Effector memory CD4-positive, alpha-beta T cell (primary cell): ENCODE measurements around the gene ERI2.
"Not testable (repeated sequence)": the region's sequence is repeated elsewhere in the genome, so short reads cannot be mapped to it uniquely, and the experiment has no call there.

Source experiments
- DNase-seq, 3 donors: peaks; one replicate each; pipeline ENCODE4 v3.0.0-alpha.2; 2020
- H3K27ac ChIP-seq: 2 replicates; pipeline ENCODE4 v1.7.0; 2013; ENCODE audit warnings: mild to moderate bottlenecking, low read length, moderate library complexity; ENCODE audit not compliant: insufficient read depth, poor library complexity, severe bottlenecking
- H3K27me3 ChIP-seq: replicated peaks from 2 replicates; pipeline ENCODE4 v1.7.0; 2013; ENCODE audit warnings: mild to moderate bottlenecking, low read length; ENCODE audit not compliant: insufficient read depth, control insufficient read depth, poor library complexity, severe bottlenecking
- H3K36me3 ChIP-seq: 2 replicates; pipeline ENCODE4 v1.7.0; 2013; ENCODE audit warnings: mild to moderate bottlenecking, low read length, moderate library complexity; ENCODE audit not compliant: control insufficient read depth, insufficient read depth
- H3K4me1 ChIP-seq: 2 replicates; pipeline ENCODE4 v1.7.0; 2013; ENCODE audit warnings: low read length, mild to moderate bottlenecking; ENCODE audit not compliant: control insufficient read depth, insufficient read depth, poor library complexity, severe bottlenecking
- H3K4me3 ChIP-seq: 2 replicates; pipeline ENCODE4 v1.7.0; 2013; ENCODE audit warnings: low read length, low read depth, mild to moderate bottlenecking; ENCODE audit not compliant: insufficient read depth, poor library complexity, severe bottlenecking
- H3K9me3 ChIP-seq: 2 replicates; pipeline ENCODE4 v1.7.0; 2013; ENCODE audit warnings: mild to moderate bottlenecking, low read length, moderate library complexity; ENCODE audit not compliant: control insufficient read depth

ERI2 gene

DNA sequence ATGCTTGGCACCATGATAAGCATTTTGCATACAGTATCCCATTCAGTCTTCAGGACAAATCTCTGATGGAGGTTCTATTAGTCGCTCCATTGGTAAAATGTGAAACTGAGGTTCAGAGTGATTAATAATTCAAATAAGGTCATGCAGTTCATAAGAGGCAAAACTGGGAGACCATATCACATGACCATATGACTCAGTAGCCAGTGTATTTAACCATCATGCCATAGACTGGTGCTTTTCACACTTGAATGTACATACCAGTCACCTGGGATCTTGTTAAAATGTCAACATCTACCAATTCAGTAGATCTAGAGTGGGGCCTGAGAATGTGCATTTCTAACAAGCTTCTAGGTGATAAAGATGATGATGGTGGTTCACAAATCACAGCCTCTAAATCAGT, 38.2 kb downstream of the ERI2 start:
- no peak overlapping the region for H3K4me3 ChIP-seq
- no peaks in the 10 kb centered on the region for H3K27me3 ChIP-seq
- no peaks in the 10 kb centered on the region for H3K9me3 ChIP-seq
- H3K4me1 ChIP-seq: no peaks in the 10 kb centered on the region
- H3K36me3 ChIP-seq: no peaks in the 10 kb centered on the region
- no peak for DNase-seq
- no peak overlapping the region for H3K27ac ChIP-seq

DNA sequence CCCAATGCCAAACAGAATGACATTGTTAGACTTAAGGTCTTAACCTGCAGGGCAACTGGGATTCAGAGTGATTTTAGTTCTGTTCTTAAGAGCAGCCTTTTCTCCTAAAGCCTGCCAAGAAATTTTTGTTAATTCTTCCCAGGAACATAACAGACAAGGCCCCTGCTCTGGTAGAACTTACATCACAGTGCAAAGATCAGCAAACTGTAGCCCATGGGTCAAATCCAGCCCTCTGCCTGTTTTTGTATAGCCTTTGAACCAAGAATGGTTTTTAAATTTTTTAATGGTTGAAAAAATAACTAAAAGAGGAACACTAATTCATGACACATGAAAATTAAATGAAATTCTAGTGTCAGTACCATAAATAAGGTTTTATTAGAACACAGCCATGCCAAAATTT, 38.7 kb downstream of the ERI2 start:
- H3K36me3 ChIP-seq: no peaks in the 10 kb centered on the region
- H3K27me3 ChIP-seq: no peaks in the 10 kb centered on the region
- no peak overlapping the region for H3K4me3 ChIP-seq
- H3K27ac ChIP-seq: no peak overlapping the region
- no peaks in the 10 kb centered on the region for H3K4me1 ChIP-seq
- DNase-seq: no peak
- H3K9me3 ChIP-seq: no peaks in the 10 kb centered on the region

DNA sequence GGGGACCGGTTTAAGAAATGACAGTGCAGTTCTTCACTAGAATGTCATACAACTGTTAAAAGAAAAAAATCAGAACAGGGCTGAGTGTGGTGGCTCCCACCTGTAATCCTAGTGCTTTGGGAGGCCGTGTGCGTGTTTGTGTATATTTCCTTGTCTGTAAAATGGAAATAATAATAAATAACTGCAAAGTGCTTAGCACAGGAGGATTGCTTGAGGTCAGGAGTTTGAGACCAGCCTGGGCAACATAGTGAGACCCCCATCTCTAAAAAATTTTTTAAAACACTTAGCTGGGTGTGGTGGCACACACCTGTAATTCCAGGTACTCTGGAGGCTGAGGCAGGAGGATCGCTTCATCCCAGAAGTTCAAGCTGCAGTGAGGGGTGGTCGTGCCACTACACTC, 40.0 kb downstream of the ERI2 start:
- no peak for DNase-seq
- H3K27ac ChIP-seq: no peak overlapping the region
- no peaks in the 10 kb centered on the region for H3K27me3 ChIP-seq
- no peak overlapping the region for H3K4me3 ChIP-seq
- H3K4me1 ChIP-seq: no peaks in the 10 kb centered on the region
- no peaks in the 10 kb centered on the region for H3K36me3 ChIP-seq
- no peaks in the 10 kb centered on the region for H3K9me3 ChIP-seq

DNA sequence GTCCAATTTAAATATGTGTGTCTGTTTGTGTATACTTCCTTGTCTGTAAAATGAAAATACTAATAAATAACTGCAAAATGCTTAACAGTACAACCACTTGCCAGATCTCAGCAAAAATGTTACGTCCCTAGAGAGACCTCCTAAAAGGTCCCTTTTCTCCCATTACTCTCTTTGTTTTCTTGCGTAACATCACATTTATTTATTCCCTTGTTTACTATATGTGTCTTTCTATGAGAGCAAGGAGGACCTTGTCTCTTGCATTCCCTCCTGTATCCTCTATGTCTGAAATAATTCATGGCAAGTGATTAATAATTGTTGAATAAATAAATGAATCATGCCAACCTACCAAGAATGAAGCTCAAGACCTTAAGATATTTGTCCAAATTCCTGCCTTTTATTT, 40.5 kb downstream of the ERI2 start:
- Histone ChIP-seq H3K27me3 (no peaks in the 10 kb centered on the region), H3K36me3 (no peaks in the 10 kb centered on the region), H3K4me3 (no peak overlapping the region), H3K27ac (no peak overlapping the region), H3K4me1 (no peaks in the 10 kb centered on the region), H3K9me3 (no peaks in the 10 kb centered on the region)
- no peak for DNase-seq

DNA sequence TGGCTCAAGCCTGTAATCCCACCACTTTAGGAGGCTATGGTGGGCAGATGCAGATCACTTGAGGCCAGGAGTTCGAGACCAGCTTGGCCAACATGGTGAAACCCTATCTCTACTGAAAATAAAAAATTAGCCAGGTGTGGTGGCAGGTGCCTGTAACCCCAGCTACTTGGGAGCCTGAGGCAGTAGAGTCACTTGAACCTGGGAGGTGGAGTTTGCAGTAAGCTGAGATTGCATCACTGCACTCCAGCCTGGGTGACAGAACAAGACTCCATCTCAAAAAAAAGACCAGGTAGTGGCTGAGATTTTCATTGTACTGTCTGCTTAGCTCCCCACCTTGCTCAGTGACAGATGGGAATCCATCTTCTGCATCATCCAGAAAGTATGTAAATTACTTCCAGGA, 41.8 kb downstream of the ERI2 start:
- H3K27ac ChIP-seq, H3K4me3 ChIP-seq, DNase-seq, H3K4me1 ChIP-seq, H3K27me3 ChIP-seq, H3K36me3 ChIP-seq, H3K9me3 ChIP-seq: not testable (repeated sequence)

DNA sequence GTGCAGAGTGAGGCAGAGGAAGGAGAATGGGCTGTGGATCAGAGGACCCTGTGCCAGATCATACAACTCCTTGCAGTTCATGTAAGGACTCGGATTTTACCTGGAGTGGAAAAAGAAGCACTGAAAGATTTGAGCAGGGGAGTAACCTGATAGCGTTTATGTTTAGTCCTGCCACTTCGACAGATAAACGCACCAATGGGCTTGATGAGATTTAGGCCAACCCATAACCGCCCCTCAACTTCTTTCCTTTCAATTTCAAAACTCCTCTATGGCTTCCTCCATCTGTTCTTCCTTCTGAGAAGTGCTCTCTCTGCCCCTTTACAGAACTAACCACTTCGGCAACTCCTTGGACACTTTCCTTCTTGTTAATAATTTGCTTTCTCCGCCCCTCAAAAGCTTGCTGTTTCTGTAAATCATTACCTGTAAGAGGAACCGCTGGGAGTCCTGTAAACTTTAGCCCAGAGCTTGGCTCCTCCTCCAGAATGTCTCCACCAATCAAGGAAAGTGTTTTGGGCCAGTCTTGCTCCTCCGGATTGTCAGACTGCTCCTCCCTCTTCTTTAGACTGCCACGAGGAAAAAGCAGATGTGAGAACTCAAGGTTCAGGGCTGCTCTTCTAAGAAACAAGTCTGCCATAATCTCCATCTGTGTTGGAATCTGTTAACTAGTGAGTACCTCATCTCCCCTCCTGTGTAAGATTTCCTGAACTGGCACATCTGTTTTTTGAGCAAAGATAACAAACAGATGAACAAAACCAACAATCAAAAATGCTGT, 42.6 kb downstream of the ERI2 start, which contains the start of gene ACSM3:
Gene ACSM3, plus strand, starts transcription at position 554 of the 772 bp plus-strand sequence. CDS start 6,021 bp downstream, outside the sequence.
- Histone ChIP-seq H3K9me3 (no peaks in the 10 kb centered on the region), H3K4me3 (peak within 1 kb of the TSS; percentile 66), H3K36me3 (no peaks in the 10 kb centered on the region), H3K27me3 (no peaks in the 10 kb centered on the region), H3K27ac (peak within 1 kb of the TSS; percentile 70), H3K4me1 (no peaks in the 10 kb centered on the region)
- peak; percentile 27 to 57 (median 42) for DNase-seq

DNA sequence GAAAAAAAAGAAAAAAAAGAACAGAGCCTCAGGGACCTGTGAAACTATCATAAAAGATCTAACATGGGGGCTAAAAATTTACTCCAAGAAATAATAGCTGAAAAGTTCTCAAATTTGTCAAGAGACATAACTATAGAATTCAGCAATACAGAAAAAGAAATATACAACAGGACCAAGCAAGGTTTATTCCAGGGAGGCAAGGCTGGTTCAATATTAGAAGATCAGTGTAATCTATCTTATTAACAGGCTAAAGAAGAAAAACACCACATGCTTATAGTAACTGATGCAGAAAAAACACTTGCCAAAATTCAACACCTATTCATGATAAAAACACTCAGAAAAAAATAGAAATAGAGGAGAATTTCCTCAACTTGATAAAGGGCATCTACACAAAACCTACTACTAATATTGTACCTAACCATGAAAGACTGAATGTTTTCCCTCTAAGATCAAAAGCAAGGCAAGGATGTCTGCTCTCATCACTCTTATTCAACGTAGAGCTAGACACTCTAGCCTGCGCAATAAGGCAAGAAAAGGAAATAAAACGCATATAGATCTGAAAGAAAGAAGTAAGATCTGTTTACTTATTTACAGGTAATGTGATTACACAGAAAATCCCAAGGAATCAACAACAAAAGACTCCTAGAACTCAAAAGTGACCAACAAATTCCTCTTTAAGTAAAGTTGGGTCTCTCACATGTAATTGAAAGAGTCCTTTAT, 43.7 kb downstream of the ERI2 start:
- Histone ChIP-seq H3K9me3 (no peaks in the 10 kb centered on the region), H3K36me3 (no peaks in the 10 kb centered on the region), H3K4me1 (no peaks in the 10 kb centered on the region), H3K27ac (peak overlapping the region; percentile 70), H3K27me3 (no peaks in the 10 kb centered on the region), H3K4me3 (no peak overlapping the region)
- DNase-seq: no peak

DNA sequence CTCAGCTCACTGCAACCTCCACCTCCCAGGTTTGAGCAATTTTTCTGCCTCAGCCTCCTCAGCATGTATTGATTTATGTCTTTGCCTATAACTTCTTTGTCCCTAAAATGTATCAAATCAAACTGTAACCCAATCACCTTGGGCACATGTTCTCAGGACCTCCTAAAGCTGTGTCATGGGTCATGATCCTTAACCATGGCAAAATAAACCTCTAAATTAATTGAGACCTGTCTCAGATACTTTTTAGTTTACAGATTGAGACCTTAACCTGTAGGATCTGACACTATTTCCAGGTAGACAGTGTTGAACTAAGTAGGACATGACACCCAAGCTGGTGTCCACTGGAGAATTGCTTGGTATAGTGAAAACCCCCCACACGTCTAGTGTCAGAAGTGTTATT, 45.1 kb downstream of the ERI2 start:
- Histone ChIP-seq H3K4me1 (no peaks in the 10 kb centered on the region), H3K36me3 (no peaks in the 10 kb centered on the region), H3K27me3 (no peaks in the 10 kb centered on the region), H3K27ac (no peak overlapping the region), H3K4me3 (no peak overlapping the region), H3K9me3 (no peaks in the 10 kb centered on the region)
- no peak for DNase-seq

DNA sequence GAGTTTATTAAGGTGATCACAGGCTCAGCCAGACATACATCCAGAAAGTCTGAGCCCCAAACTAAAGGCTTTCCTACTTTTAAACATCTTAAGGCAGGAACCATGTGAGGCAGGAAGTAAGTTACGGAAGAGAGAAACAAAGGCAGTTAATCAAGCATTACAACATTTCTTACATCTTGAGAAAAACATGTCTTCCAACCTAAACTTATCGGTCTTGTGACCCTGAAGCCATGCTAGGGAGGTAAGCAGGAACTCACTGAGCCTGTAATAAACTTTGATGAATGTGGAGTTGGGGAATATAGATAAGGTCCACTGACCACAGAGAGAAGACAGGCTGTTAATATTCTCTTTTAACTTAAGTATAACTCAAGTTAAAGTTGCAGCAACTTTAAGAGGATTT, 45.9 kb downstream of the ERI2 start:
- no peak for DNase-seq
- H3K4me3 ChIP-seq: no peak overlapping the region
- H3K27ac ChIP-seq: no peak overlapping the region
- no peaks in the 10 kb centered on the region for H3K27me3 ChIP-seq
- H3K9me3 ChIP-seq: no peaks in the 10 kb centered on the region
- H3K4me1 ChIP-seq: no peaks in the 10 kb centered on the region
- H3K36me3 ChIP-seq: no peaks in the 10 kb centered on the region

DNA sequence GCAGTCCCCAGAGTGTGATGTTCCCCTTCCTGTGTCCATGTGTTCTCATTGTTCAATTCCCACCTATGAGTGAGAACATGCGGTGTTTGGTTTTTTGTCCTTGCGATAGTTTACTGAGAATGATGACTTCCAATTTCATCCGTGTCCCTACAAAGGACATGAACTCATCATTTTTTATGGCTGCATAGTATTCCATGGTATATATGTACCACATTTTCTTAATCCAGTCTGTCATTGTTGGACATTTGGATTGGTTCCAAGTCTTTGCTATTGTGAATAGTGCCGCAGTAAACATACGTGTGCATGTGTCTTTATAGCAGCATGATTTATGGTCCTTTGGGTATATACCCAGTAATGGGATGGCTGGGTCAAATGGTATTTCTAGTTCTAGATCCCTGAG, 50.5 kb downstream of the ERI2 start:
- H3K36me3 ChIP-seq, H3K9me3 ChIP-seq, H3K4me1 ChIP-seq, DNase-seq, H3K4me3 ChIP-seq, H3K27me3 ChIP-seq, H3K27ac ChIP-seq: not testable (repeated sequence)
